Epithelial cell of proximal tubule (primary cell): ENCODE data around the gene KRT38. TPM values are rescaled to one million over a fixed set of nuclear protein-coding genes. Genes with fewer than 3 reads are reported as not detected.
"Not testable (repeated sequence)": the region's sequence is repeated elsewhere in the genome, so short reads cannot be mapped to it uniquely, and the experiment has no call there.

ENCODE experiments used
- DNase-seq: peaks from one replicate; pipeline ENCODE4 v3.0.0-alpha.2; 2011; ENCODE audit warnings: low read depth
- H3K4me3 ChIP-seq: 2 replicates; pipeline ENCODE4 v1.5.1; 2011; ENCODE audit warnings: low read depth, mild to moderate bottlenecking, low read length
- total RNA-seq: library from RNA; depleted of rRNA; stranded (reverse); fragments of >200 nt; gene quantifications from 2 replicates; pipeline ENCODE4 v1.2.3, GENCODE V29; 2015
- TF ChIP-seq, protein P1 (sequence below): conservative IDR thresholded peaks from 2 replicates; pipeline ENCODE4 v1.5.1; 2012; ENCODE audit warnings: low read depth, mild to moderate bottlenecking, low read length

Gene KRT38
- total RNA-seq, 1 donor from 2014 or later = not detected

DNA sequence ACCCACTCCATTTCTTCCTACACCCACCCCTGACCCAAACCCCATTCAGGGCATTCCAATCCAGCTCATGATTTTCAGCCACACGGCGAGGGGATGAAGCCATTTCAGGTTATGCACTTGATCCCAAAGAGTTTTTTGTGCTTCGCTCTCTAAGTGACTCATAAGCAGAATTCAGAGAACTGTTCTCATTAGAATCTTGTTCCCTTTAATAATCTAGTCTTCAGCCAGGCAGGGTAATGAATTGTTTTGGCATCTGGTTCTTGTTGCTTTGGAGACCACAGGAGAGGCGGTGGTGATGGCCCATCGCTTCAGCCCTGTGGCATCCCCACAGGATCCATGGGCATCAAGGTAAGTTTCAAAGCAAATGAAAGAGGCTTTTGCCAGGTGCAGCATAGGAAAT is 38.6 kb downstream of the KRT38 start:
- DNase-seq = no peak
- TF ChIP-seq, protein P1, sequence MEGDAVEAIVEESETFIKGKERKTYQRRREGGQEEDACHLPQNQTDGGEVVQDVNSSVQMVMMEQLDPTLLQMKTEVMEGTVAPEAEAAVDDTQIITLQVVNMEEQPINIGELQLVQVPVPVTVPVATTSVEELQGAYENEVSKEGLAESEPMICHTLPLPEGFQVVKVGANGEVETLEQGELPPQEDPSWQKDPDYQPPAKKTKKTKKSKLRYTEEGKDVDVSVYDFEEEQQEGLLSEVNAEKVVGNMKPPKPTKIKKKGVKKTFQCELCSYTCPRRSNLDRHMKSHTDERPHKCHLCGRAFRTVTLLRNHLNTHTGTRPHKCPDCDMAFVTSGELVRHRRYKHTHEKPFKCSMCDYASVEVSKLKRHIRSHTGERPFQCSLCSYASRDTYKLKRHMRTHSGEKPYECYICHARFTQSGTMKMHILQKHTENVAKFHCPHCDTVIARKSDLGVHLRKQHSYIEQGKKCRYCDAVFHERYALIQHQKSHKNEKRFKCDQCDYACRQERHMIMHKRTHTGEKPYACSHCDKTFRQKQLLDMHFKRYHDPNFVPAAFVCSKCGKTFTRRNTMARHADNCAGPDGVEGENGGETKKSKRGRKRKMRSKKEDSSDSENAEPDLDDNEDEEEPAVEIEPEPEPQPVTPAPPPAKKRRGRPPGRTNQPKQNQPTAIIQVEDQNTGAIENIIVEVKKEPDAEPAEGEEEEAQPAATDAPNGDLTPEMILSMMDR = no peak
- H3K4me3 ChIP-seq = no peak overlapping the region

DNA sequence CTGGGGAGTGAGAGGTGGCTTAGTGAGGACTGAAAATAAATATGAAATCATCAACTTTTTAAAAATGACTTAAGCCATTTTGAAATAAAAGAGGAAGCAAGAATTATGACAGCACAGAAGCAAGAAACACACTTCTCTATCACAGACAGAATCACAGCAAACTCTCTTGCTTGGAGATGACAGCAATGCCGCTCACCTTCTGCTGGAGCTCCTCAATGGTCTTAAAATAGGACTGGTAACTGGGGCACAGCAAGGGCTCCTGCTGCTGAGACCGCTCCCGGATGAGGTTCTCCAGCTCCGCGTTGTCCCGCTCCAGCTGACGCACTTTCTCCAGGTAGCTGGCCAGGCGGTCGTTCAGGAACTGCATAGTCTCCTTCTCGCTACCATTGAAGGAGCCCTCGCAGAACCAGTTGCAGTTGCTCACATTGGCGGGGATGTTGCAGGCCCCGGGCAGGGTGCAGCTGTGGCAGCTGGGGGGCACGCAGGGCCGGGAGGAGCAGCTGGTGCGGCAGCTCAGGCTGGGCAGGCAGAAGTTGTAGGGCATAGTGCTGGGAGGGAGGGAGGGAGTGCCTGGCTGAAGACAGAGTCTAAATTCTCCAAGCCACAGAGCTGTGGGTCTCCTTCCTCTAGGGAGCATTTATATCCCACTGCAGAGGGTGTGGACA is 43.7 kb downstream of the KRT38 start, which contains the start of gene KRT31:
TSS of gene KRT31 (minus strand) at position 613 of the 665 bp plus-strand sequence. CDS start at position 544, 69 bp downstream.
- no peak for DNase-seq
- TF ChIP-seq, protein P1 = no peak
- no peak within 1 kb of the TSS for H3K4me3 ChIP-seq

DNA sequence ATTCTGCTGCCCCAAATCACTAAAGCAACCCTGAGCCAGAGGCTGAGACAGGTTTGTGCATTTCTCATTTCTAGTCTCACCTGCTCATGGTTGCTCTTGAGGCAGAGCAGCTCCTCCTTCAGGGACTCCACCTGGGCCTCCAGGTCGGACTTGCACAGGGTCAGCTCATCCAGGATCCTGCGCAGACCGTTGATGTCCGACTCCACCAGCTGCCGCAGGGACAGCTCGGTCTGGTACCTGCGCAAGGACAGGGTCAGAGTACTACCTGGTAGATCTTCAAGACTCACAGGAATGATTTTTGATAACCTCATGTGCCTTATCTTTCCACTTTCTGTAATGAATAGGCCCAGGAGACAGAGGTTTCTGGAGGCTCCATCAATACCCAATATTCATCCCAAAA is 44.4 kb downstream of the KRT38 start:
- DNase-seq = no peak
- no peak overlapping the region for H3K4me3 ChIP-seq
- TF ChIP-seq, protein P1 = no peak

DNA sequence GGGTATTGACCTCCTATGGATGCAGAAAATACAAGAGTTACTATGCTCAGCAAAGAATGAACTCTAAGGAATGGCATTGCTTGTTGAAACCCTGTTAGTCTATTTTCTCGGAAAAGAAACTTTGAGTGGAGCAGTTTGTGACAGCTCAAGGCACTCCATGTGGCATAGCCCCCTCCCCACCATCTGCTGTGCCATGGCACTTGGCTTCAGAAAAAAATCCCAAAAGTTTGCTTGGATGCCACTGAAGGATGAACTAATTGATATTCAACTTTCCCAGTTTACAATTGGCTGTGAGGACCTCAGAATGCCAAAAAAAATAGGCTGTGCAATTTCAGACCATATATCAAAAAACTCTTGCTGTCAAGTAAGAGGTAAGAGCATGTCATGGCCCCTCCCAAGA is 45.2 kb downstream of the KRT38 start:
- TF ChIP-seq, protein P1 = no peak
- no peak overlapping the region for H3K4me3 ChIP-seq
- no peak for DNase-seq

DNA sequence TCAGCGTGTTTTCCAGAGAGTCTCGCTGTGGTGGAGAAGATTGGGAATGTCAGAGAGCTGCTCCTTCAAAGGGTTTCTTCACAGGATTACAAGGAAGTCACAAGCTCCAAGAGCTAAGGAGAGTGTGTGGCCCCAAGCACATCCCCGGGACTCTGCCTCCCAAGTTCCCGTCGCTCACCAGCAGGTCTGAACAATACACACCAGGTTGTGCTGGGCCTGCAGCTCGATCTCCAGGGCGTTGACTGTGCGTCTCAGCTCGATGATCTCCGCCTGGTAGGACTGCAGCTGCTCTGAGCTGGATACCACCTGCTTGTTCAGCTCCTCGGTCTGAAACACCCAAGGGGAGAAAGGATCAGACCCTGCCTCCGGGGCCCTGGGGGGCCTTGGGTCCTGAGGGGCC is 45.7 kb downstream of the KRT38 start:
- H3K4me3 ChIP-seq, DNase-seq: not testable (repeated sequence)

DNA sequence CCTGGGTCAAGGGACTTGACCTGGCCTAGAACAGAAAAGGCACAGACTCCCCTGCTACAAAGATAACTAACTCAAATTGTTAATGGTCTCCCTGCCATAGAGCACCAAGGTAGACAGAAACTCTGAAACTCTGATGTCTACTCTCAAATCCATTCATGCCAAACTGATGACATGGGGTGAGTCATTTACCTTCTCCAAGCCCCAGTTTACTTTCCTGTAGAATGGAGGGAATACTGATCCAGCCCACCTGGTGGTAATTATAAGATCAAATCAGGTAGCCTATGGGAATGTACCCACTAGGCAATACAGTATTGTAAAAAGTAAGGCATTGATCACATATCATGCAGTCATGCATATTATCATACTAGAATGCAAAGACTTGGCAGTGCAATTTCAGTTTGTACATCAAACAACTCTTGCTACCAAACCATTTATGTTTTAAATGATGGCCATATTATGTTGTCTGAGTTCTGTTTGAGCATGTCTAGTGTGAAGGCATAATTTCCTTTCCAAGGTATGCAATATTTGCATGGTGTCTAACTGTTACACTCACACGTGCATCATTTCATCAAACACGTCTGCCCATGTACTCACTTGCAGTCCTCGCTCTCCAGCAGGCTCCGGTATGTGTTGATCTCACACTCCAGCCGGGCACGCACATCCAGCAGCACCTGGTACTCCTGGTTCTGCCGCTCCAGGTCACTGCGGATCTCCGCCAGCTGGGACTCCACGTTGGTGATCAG is 46.4 kb downstream of the KRT38 start:
- TF ChIP-seq, protein P1 = no peak
- H3K4me3 ChIP-seq = no peak overlapping the region
- no peak for DNase-seq

DNA sequence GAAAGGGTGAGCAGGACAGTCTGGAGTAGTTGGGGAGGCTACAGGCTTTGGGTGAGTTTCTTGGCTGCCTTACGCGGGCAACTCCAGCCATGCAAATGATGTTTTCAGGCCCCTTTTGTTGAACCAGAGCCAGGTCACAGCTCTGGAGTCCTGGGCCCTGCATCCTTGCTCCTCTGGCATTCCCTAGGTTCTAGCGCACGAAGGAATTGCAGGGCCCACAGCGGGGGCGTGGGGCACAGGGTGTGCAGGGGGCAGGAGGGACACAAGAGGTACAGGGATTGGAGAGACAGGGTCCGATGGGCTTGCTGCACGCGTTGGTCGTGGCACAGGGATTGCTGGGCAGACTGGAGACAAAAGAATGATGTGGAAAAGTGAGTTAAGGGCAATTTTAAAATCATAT is 47.0 kb downstream of the KRT38 start:
- TF ChIP-seq, protein P1 = no peak
- H3K4me3 ChIP-seq = no peak overlapping the region
- DNase-seq = no peak
